ENCODE results near the gene CHMP1B.

DNA sequence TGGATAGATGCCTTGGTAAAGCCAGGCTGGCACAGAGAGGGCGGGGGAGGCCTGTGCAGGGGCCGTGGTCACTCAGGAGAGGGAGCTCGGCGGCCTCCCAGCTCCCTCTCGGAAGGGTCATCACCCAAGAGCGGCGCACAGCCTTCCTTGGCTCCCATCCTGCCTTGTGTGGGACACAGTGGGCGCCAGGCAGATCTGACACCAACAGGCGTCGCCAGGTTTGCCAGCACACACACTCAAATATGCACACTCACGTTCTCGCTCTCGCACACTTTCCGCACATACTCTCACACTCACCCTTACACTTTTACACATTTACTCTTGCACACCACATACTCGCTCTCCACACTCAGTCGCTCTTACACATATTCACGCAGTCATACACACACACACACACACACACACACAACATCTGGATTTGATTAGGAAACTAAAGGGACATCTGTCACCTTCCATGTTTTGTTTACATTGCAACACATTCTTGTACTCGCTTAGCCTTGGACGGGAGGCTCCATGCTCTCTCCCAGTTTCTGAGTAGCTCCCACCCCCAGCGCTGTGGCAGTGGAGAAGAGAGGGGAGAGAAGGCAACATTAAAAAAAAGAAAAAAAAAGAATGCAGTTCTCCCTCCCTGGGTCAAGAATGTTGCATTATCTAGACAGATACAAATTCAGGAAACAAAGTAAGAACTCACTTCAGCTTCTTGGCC lies 10.5 kb downstream of the CHMP1B start:
- TF ChIP-seq POLR2A (IDR thresholded peaks at IDR 0.05) (no peak), CTCF (IDR thresholded peaks at IDR 0.05) (no peak), POLR2AphosphoS5 (IDR thresholded peaks at IDR 0.05) (no peak)
